SKM-1 treated with dmso at 0.1 percent for 144 hours (cell line): ENCODE results near the gene HAUS2.
"Not testable (repeated sequence)": the region's sequence is repeated elsewhere in the genome, so short reads cannot be mapped to it uniquely, and the experiment has no call there.

ENCODE experiments used
- DNase-seq: peaks from one replicate; lab custom pipeline; 2025; ENCODE audit not compliant: unreplicated experiment; lab: John Stamatoyannopoulos, UW

Gene HAUS2

GRCh38 chr15:42575188-42576039, 26.8 kb downstream of the HAUS2 start, which contains the start of gene STARD9:
TSS of gene STARD9 (plus strand) at chr15:42575606. CDS start at chr15:42575716, 110 bp downstream.
- DNase-seq, result peak; percentile 96

GRCh38 chr15:42576040-42576594, 27.5 kb downstream of the HAUS2 start:
- peak; percentile 45 for DNase-seq

GRCh38 chr15:42576776-42577175, 28.1 kb downstream of the HAUS2 start:
- DNase-seq, result no peak

- DNase-seq, result no peak
Measured at GRCh38 chr15:42577514-42578031, 28.9 kb downstream of the HAUS2 start.

- DNase-seq, result no peak
Measured at GRCh38 chr15:42578984-42579537, 30.4 kb downstream of the HAUS2 start.

- peak; percentile 76 for DNase-seq
Measured at GRCh38 chr15:42581272-42581730, 32.7 kb downstream of the HAUS2 start.

- no peak for DNase-seq
Measured at GRCh38 chr15:42582569-42583375, 34.1 kb downstream of the HAUS2 start.

- no peak for DNase-seq
Measured at GRCh38 chr15:42584031-42584765, 35.6 kb downstream of the HAUS2 start.

GRCh38 chr15:42590619-42591237, 42.1 kb downstream of the HAUS2 start:
- DNase-seq, result no peak

- DNase-seq, result peak; percentile 30
Measured at GRCh38 chr15:42591238-42591934, 42.7 kb downstream of the HAUS2 start.

- DNase-seq, result no peak
Measured at GRCh38 chr15:42592716-42593115, 44.1 kb downstream of the HAUS2 start.

GRCh38 chr15:42593143-42593542, 44.5 kb downstream of the HAUS2 start:
- DNase-seq, result no peak

- DNase-seq, result no peak
Measured at GRCh38 chr15:42594095-42594494, 45.5 kb downstream of the HAUS2 start.

GRCh38 chr15:42595626-42596240, 47.1 kb downstream of the HAUS2 start:
- no peak for DNase-seq

- not testable (repeated sequence) for DNase-seq
Measured at GRCh38 chr15:42601316-42601715, 52.7 kb downstream of the HAUS2 start.

GRCh38 chr15:42602501-42602900, 53.9 kb downstream of the HAUS2 start:
- no peak for DNase-seq

GRCh38 chr15:42603978-42604377, 55.3 kb downstream of the HAUS2 start:
- no peak for DNase-seq

GRCh38 chr15:42604894-42605744, 56.5 kb downstream of the HAUS2 start:
- peak; percentile 31 for DNase-seq
